PC-3 (cell line): ENCODE results near the gene ADCYAP1R1. TPM values are rescaled to one million over a fixed set of nuclear protein-coding genes. Genes with fewer than 3 reads are reported as not detected.

Experiments
- ATAC-seq: fragments of 200-7000 bp; cut with Tn5 transposase; 2 replicates; pipeline ENCODE4 v1.9.1; 2020; ENCODE audit warnings: mild to moderate bottlenecking, moderate library complexity
- BruUV-seq: library from RNA; stranded (reverse); fragments of 400-500 nt; replicated peaks from 2 replicates; lab custom pipeline; 2021; lab: Mats Ljungman, UMichigan
- CTCF ChIA-PET: fragments of 300-600 bp; sonication (Branson Sonifier 250); formaldehyde crosslinking; loops from one replicate; lab custom pipeline; 2022; ENCODE audit warnings: antibody characterized with exemption; lab: Charles Lee
- POLR2A ChIA-PET: fragments of 300-600 bp; sonication (Branson Sonifier 250); formaldehyde crosslinking; loops from one replicate; lab custom pipeline; 2022; ENCODE audit warnings: antibody characterized with exemption; ENCODE audit not compliant: unreplicated experiment; lab: Charles Lee
- DNase-seq: peaks from one replicate; pipeline ENCODE4 v3.0.0-alpha.2; 2015
- H2AFZ ChIP-seq: fragments of 300-600 bp; sonication (generic); 2 replicates; pipeline ENCODE4 v1.6.0; 2016; ENCODE audit warnings: antibody characterized with exemption, low read length
- H3F3A ChIP-seq: fragments of 300-600 bp; sonication (generic); one replicate; pipeline ENCODE4 v1.6.0; 2017; ENCODE audit warnings: antibody characterized with exemption, low read length, control low read depth, mild to moderate bottlenecking; ENCODE audit not compliant: unreplicated experiment
- H3K27ac ChIP-seq: fragments of 300-600 bp; sonication (generic); 2 replicates; pipeline ENCODE4 v1.5.1; 2016; ENCODE audit warnings: mild to moderate bottlenecking, low read length
- H3K27me3 ChIP-seq: fragments of 300-600 bp; sonication (generic); 2 replicates; pipeline ENCODE4 v1.6.1; 2016; ENCODE audit warnings: low read length, mixed read lengths
- H3K36me3 ChIP-seq: fragments of 300-600 bp; sonication (generic); 2 replicates; pipeline ENCODE4 v1.6.1; 2016; ENCODE audit warnings: low read depth, mixed run types, low read length, mixed read lengths
- H3K4me1 ChIP-seq: fragments of 300-600 bp; sonication (generic); 2 replicates; pipeline ENCODE4 v1.5.1; 2016; ENCODE audit warnings: low read length; ENCODE audit not compliant: insufficient read depth
- H3K4me2 ChIP-seq: fragments of 300-600 bp; sonication (generic); 2 replicates; pipeline ENCODE4 v1.6.0; 2016; ENCODE audit warnings: low read length
- H3K4me3 ChIP-seq: fragments of 300-600 bp; sonication (generic); 2 replicates; pipeline ENCODE4 v1.5.1; 2016; ENCODE audit warnings: mild to moderate bottlenecking, low read length, mixed read lengths
- H3K79me2 ChIP-seq: fragments of 300-600 bp; sonication (generic); 2 replicates; pipeline ENCODE4 v1.6.1; 2017; ENCODE audit warnings: low read length, mixed read lengths
- H3K9ac ChIP-seq: fragments of 300-600 bp; sonication (generic); 2 replicates; pipeline ENCODE4 v1.6.0; 2016; ENCODE audit warnings: mild to moderate bottlenecking, low read length
- H3K9me2 ChIP-seq: fragments of 300-600 bp; sonication (generic); replicated peaks from 2 replicates; pipeline ENCODE4 v1.6.1; 2016; ENCODE audit warnings: mixed run types, low read length, mixed read lengths
- H3K9me3 ChIP-seq: fragments of 300-600 bp; sonication (generic); 2 replicates; pipeline ENCODE4 v1.6.1; 2016; ENCODE audit warnings: low read length, mixed read lengths
- H4K20me1 ChIP-seq: fragments of 300-600 bp; sonication (generic); 2 replicates; pipeline ENCODE4 v1.6.1; 2016; ENCODE audit warnings: low read length, mixed read lengths
- CTCF ChIP-seq: fragments of 300-600 bp; sonication (generic); conservative IDR thresholded peaks from 2 replicates; pipeline ENCODE4 v1.5.1; 2017; ENCODE audit warnings: antibody characterized with exemption, low read depth, mild to moderate bottlenecking, low read length
- EZH2 ChIP-seq: fragments of 300-600 bp; sonication (generic); IDR thresholded peaks from one replicate; pipeline ENCODE4 v1.6.1; 2017; ENCODE audit warnings: antibody characterized with exemption, mild to moderate bottlenecking, low read length; ENCODE audit not compliant: unreplicated experiment
- EZH2phosphoT487 ChIP-seq: fragments of 300-600 bp; sonication (generic); IDR thresholded peaks from 2 replicates; pipeline ENCODE4 v1.6.1; 2018; ENCODE audit warnings: mild to moderate bottlenecking, antibody characterized with exemption, low read length, borderline replicate concordance
- intact Hi-C: fragments of 100-400 bp; cut with micrococcal nuclease; formaldehyde crosslinking; loops from 2 replicates; pipeline ENCODE4 v1.9.0; 2023
- total RNA-seq: library from RNA; depleted of rRNA; stranded (reverse); fragments of >200 nt; gene quantifications from 2 replicates; pipeline ENCODE4 v1.2.3, GENCODE V29; 2014

ADCYAP1R1 gene
- total RNA-seq, 1 experiment from 2014 or later: not detected

GRCh38 chr7:31028417-31028992 is 23.6 kb upstream of the ADCYAP1R1 start:
- Histone ChIP-seq H3K4me1 (no peaks in the 10 kb centered on the region), H3K9ac (no peak overlapping the region), H3K27me3 (peaks cover 22% of the 10 kb centered on the region), H3K9me2 (no peaks in the 10 kb centered on the region), H3K9me3 (no peaks in the 10 kb centered on the region), H3F3A (no peaks in the 10 kb centered on the region), H2AFZ (no peak overlapping the region), H3K4me3 (no peak overlapping the region), H3K27ac (no peak overlapping the region), H3K79me2 (no peaks in the 10 kb centered on the region), H4K20me1 (no peaks in the 10 kb centered on the region), H3K4me2 (no peak overlapping the region), H3K36me3 (no peaks in the 10 kb centered on the region)
- ATAC-seq: no peak
- ChIA-PET CTCF (no interaction called here), POLR2A (no interaction called here)
- TF ChIP-seq EZH2phosphoT487: no peak
- no peak for TF ChIP-seq CTCF
- no peak for TF ChIP-seq EZH2
- no TSS peak for BruUV-seq
- DNase-seq: no peak
- intact Hi-C loops: no loop called here

GRCh38 chr7:31029251-31030042 is 22.7 kb upstream of the ADCYAP1R1 start:
- Histone ChIP-seq H3K4me1 (no peaks in the 10 kb centered on the region), H3K4me3 (no peak overlapping the region), H3K27me3 (peaks cover 22% of the 10 kb centered on the region), H3K4me2 (no peak overlapping the region), H3K9ac (no peak overlapping the region), H2AFZ (no peak overlapping the region), H3K79me2 (no peaks in the 10 kb centered on the region), H3F3A (no peaks in the 10 kb centered on the region), H4K20me1 (no peaks in the 10 kb centered on the region), H3K36me3 (no peaks in the 10 kb centered on the region), H3K27ac (no peak overlapping the region), H3K9me2 (no peaks in the 10 kb centered on the region), H3K9me3 (no peaks in the 10 kb centered on the region)
- ATAC-seq (no peak), DNase-seq (no peak)
- TF ChIP-seq EZH2 (no peak), EZH2phosphoT487 (no peak), CTCF (no peak)
- ChIA-PET POLR2A (no interaction called here), CTCF (no interaction called here)
- intact Hi-C loops: no loop called here
- BruUV-seq: no TSS peak

GRCh38 chr7:31033674-31034300 is 18.3 kb upstream of the ADCYAP1R1 start:
- Histone ChIP-seq H3K79me2 (no peaks in the 10 kb centered on the region), H3K36me3 (no peaks in the 10 kb centered on the region), H3F3A (no peaks in the 10 kb centered on the region), H3K9ac (no peak overlapping the region), H3K4me1 (no peaks in the 10 kb centered on the region), H3K9me3 (no peaks in the 10 kb centered on the region), H3K4me2 (no peak overlapping the region), H2AFZ (no peak overlapping the region), H4K20me1 (no peaks in the 10 kb centered on the region), H3K27me3 (peaks cover 19% of the 10 kb centered on the region), H3K9me2 (no peaks in the 10 kb centered on the region), H3K4me3 (no peak overlapping the region), H3K27ac (no peak overlapping the region)
- no peak for TF ChIP-seq EZH2phosphoT487
- TF ChIP-seq CTCF: no peak
- TF ChIP-seq EZH2: no peak
- intact Hi-C loops: no loop called here
- POLR2A ChIA-PET: no interaction called here
- ATAC-seq (no peak), DNase-seq (no peak)
- BruUV-seq: no TSS peak
- CTCF ChIA-PET: no interaction called here
